ENCODE measurements around the gene SLC12A2. TPM values are rescaled to one million over a fixed set of nuclear protein-coding genes. Genes with fewer than 3 reads are reported as not detected.
A peak's percentile ranks its signal among the peaks of the same experiment; 100 is the strongest.

Gene SLC12A2
- 14.7 TPM for polyA plus RNA-seq (2013, experiment 1 of 2; ENCODE audit: insufficient read length)
- 17.5 TPM for polyA plus RNA-seq (2013, experiment 2 of 2; ENCODE audit: insufficient read length)

- DNase-seq = peak; percentile 97
These were observed at the start of gene SLC12A2 for GRCh38 chr5:128083033-128083810. SLC12A2 (plus strand) TSS chr5:128083766; CDS start chr5:128083955, 189 bp downstream.

- DNase-seq = no peak
These were observed 47.9 kb upstream of the SLC12A2 start for GRCh38 chr5:128035689-128036088.

- DNase-seq = peak; percentile 35
These were observed 46.6 kb upstream of the SLC12A2 start for GRCh38 chr5:128036950-128037349.

- DNase-seq = peak; percentile 73
These were observed 44.9 kb upstream of the SLC12A2 start for GRCh38 chr5:128038643-128039042.

GRCh38 chr5:128040927-128041326 is 42.6 kb upstream of the SLC12A2 start:
- DNase-seq = no peak

GRCh38 chr5:128052780-128053179 is 30.8 kb upstream of the SLC12A2 start:
- no peak for DNase-seq

GRCh38 chr5:128053291-128053954 is 30.1 kb upstream of the SLC12A2 start:
- peak; percentile 52 for DNase-seq

GRCh38 chr5:128060644-128061385 is 22.8 kb upstream of the SLC12A2 start:
- DNase-seq = no peak

GRCh38 chr5:128062172-128062746 is 21.3 kb upstream of the SLC12A2 start:
- DNase-seq = peak; percentile 72

- DNase-seq = no peak
These were observed 9.4 kb upstream of the SLC12A2 start for GRCh38 chr5:128074171-128074570.

GRCh38 chr5:128074953-128075352 is 8.6 kb upstream of the SLC12A2 start:
- no peak for DNase-seq

- DNase-seq = no peak
These were observed 6.0 kb upstream of the SLC12A2 start for GRCh38 chr5:128077526-128077925.

- DNase-seq = no peak
These were observed 2.3 kb upstream of the SLC12A2 start for GRCh38 chr5:128081111-128081851.

- DNase-seq = no peak
These were observed 974 bp upstream of the SLC12A2 start for GRCh38 chr5:128082551-128083032.

GRCh38 chr5:128083811-128084227 is 253 bp downstream of the SLC12A2 start:
- no peak for DNase-seq

- DNase-seq = peak; percentile 29
These were observed 932 bp downstream of the SLC12A2 start for GRCh38 chr5:128084228-128085167.

GRCh38 chr5:128085413-128085812 is 1.8 kb downstream of the SLC12A2 start:
- DNase-seq = no peak

GRCh38 chr5:128091579-128091978 is 8.0 kb downstream of the SLC12A2 start:
- DNase-seq = no peak

- no peak for DNase-seq
These were observed 8.6 kb downstream of the SLC12A2 start for GRCh38 chr5:128092144-128092543.

- peak; percentile 52 for DNase-seq
These were observed 9.8 kb downstream of the SLC12A2 start for GRCh38 chr5:128093368-128093767.

GRCh38 chr5:128097224-128097623 is 13.7 kb downstream of the SLC12A2 start:
- no peak for DNase-seq

Data from fibroblast of skin of back (primary cell).